ENCODE measurements around the gene RPS21.

DNA sequence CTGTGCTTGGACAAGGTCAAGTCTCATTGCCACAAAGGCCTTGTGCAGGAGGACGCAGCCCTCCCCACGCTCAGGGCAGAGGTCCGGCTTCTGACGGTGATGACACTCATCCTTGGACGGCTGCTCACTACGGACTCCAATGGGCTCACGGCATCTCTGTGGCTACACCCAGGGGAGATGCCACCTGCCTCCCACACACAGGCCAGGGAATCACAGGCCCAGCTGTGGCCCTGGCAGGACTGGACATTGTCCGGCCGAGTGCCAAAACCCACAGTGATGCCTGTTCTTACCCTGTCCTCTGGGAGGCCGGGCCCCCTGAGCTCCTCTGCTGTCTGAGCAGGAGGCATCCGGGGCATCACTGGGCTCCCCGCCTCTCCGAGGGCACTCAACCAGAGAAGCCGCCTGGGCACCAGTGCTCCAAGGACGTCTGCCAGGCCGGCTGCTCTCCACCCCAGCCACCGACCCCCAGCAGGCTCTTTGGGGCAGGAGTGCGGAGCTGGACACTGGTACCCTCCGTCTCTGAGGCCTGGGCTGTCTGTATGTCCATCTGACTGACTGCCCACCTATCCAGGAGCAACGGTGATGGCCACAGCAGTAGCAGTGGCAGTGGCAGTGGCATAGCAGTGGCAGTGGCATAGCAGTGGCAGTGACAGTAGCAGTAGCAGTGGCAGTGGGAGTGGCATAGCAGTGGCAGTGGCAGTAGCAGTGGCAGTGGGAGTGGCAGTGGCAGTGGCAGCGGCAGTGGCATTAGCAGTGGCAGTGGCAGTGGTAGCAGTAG is 38.6 kb downstream of the RPS21 start:
- TF ChIP-seq, protein P1, sequence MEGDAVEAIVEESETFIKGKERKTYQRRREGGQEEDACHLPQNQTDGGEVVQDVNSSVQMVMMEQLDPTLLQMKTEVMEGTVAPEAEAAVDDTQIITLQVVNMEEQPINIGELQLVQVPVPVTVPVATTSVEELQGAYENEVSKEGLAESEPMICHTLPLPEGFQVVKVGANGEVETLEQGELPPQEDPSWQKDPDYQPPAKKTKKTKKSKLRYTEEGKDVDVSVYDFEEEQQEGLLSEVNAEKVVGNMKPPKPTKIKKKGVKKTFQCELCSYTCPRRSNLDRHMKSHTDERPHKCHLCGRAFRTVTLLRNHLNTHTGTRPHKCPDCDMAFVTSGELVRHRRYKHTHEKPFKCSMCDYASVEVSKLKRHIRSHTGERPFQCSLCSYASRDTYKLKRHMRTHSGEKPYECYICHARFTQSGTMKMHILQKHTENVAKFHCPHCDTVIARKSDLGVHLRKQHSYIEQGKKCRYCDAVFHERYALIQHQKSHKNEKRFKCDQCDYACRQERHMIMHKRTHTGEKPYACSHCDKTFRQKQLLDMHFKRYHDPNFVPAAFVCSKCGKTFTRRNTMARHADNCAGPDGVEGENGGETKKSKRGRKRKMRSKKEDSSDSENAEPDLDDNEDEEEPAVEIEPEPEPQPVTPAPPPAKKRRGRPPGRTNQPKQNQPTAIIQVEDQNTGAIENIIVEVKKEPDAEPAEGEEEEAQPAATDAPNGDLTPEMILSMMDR (IDR thresholded peaks at IDR 0.05) = no peak
- no peak for TF ChIP-seq POLR2A (IDR thresholded peaks at IDR 0.05)
- no peak for TF ChIP-seq POLR2AphosphoS5 (IDR thresholded peaks at IDR 0.05)
- no peak for TF ChIP-seq EP300 (IDR thresholded peaks at IDR 0.05)
